GM21447 (cell line): ENCODE data around the gene NEK11.
"Not testable (repeated sequence)": the region's sequence is repeated elsewhere in the genome, so short reads cannot be mapped to it uniquely, and the experiment has no call there.

ENCODE experiments used
- ATAC-seq: cut with Tn5 transposase; IDR thresholded peaks from one replicate; pipeline ENCODE4 v1.9.1; 2021; ENCODE audit not compliant: unreplicated experiment

Gene NEK11

GRCh38 chr3:131042271-131042985 lies 15.8 kb downstream of the NEK11 start:
- not testable (repeated sequence) for ATAC-seq

- ATAC-seq = no peak
Measured at GRCh38 chr3:131047582-131047981, 20.9 kb downstream of the NEK11 start.

DNA sequence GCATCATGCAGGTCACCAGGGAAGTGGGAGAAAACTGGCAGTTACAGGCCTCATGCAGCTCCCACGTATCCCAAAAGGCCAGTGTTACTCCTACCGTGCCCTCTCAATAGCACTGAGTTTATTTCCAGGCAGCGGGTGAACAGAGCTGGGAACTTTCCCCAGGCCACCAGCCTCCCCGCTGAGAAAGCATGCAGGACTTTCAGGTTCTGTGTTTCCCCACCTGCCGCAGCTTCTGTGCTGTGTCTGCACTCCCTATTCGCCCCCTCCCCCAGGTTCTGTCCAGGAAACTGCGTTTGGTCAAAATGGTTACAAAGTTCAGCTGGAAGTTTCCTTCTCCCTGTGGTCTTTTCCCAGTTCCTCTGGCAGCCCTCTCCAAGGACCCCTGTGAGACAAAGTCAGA lies 21.4 kb downstream of the NEK11 start:
- no peak for ATAC-seq

GRCh38 chr3:131050001-131050400 lies 23.3 kb downstream of the NEK11 start:
- ATAC-seq = no peak

DNA sequence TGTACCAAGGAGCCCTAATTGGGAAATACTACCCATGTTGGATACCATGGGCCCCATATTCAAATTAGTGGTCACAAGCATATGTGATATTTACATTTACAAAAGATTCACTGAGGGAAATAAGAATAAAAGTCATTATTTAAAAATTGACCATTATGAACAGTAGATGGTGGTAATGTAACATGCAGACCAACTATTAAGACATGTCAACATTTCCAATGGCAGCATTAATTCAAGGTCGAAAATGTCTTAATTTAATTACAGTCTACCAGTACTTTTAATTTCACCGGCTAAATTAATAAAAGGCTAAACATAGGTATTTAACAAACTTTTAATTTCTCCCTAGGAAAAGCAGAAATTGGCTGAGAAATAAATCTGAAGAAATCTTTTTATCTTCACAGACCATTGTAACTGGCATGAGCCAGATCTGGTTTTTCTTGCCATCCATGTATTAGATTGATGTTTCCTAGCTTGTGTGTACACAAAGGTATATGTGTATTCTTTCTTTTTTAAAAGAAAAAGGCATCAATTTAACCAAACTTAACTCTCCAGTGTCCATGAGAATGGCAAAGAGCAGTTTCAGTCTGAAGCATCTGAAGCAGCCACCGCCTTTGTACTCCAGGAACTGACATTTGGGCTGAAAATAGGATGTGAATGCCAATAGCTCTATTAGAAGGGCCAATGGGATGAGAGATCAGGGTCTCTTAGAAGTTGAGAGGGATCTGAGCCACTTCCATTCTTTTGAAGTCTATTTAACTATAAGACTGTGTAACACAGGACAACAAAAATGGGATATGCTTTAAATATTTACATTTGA lies 26.6 kb downstream of the NEK11 start:
- ATAC-seq = no peak

GRCh38 chr3:131067983-131068382 lies 41.3 kb downstream of the NEK11 start:
- ATAC-seq = peak; percentile 59

DNA sequence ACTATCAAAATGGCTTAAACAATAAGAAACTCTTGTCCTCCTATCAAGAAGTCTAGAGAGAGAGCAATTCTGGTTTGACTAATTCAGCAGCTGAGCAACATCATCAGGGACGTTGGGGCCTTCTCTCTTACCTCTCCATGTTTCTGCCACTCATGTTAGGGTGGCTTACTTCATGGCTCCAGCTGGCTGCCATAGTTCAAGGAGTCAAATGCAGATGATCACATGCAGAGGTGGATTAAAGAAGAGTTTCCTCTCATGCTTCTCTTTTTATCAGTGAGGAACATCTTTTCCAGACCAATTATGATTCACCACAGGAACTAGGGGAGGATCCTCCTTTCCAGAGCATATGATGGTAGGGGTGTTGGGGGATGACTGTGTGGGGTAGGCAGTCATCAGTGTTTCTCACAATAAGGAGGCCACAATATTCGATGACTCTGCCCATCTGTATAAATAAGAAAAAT lies 45.5 kb downstream of the NEK11 start:
- ATAC-seq = no peak

DNA sequence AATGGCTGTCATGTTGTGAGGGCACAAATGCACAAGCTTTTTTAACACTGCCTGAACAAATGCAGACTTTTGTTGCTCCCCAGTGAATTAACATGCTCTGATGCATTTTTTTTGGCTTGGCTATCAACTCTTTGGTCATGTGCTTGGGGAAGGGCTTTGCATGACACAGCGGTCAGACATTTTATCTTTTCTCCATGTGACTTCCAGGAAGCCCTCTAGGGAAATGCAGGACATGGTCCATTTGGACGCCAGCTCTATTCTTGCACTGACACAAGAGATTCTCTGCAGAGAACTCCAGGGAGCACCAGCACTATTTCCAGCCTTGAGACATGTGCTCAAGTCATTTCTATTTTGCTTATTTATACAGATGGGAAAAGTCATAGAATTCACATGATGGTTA lies 46.2 kb downstream of the NEK11 start:
- ATAC-seq = no peak

- no peak for ATAC-seq
Measured at GRCh38 chr3:131075632-131076328, 49.1 kb downstream of the NEK11 start.

DNA sequence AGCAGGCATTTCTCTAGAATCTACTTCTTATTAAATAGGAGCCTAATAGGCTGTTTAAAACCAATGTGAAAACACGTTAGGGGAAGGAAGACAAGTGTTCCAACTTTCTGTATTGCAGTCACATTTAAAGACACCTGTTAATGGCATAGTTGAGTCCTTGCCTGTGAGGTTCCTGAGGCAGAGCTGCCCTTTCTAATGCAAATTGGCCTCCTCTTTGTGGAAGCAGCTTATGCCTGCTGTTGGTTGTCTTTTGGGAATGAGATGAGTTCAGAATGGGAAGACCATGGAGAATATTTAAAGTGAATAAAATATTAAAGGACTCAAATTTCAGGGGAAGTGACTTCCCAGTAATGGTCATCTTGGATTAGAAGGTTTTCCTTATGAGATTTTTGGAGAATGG lies 51.2 kb downstream of the NEK11 start:
- no peak for ATAC-seq

DNA sequence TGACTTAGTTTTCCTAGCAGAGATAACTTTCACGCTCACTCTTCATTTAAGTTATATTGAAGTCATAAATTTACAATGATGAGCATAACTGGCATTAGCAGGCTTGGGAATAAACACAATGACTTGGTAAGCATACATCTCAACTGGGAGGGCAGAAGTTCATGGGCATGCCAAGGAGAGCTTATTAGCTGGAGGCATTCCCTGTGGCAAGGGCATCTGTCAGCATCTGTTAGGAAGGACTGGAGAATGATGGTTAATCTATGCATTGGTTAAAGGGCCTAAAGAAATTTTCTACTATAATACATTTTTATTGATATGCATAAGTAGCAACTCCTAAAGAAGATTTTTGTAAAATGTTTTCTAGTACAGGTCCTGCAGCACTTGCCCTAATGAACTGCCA lies 52.4 kb downstream of the NEK11 start:
- no peak for ATAC-seq

DNA sequence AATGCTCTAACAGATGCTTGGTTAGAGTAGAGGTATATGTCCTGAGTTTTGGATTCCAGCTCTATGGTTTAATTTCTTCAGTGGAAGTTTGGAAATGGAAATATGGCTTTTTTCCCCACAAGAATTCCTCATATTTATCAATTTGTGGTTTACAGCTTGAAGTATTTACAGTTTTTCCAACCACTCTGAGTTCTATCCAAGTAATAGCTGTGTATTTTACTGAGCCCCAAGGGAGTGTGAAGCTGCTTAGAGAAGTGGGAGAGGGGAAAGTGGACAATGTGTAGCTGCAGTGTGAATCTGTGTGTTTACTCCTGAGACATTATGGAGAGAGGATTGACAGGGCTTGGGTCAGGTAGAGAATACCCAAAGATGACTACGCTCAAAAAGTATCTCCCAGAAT lies 54.5 kb downstream of the NEK11 start:
- no peak for ATAC-seq

- ATAC-seq = no peak
Measured at GRCh38 chr3:131082246-131082645, 55.6 kb downstream of the NEK11 start.

DNA sequence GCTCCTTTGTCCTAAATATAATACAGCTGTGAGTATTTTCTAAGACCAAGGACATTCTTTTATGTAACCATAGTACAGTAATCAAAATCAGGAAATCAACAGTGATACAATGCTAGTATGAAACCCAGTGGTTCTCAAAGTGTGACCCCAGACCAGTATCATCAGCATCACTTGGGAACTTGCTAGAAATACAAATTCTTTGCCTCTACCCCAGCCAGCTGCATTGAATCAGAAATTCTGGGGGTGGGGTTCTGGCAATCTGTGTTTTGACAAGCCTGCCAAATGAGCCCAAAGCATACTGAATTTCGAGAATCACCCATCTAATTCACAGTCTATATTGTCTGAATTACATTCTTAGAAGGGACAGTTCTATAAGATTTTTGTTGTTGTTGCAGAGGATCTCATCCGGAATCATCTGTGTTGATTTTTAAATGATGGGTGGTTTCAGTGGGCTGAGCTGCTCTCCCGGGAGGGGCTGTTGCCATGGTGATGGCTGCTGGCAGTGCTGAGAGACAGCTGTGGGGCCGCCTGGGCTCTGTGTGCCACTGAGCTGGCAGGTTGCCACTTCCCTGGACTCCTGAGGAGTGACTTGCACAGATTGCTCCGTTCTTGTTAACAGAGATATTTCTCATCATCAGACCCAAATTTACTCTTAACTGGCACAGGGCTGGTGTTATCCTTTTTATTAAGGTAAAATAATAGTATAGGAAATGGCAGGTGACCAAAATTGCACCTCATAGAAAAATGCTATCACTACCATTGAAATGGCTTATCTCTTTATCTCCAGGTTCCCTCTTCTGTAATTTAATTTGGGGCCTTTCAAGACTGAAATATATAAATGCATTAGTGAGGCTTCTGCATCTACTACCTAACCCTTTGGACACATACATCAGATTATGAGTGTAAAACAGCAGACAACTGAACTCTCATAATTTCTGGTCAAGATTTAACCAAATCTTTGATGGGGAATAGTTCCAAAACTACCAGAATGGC lies 56.5 kb downstream of the NEK11 start:
- no peak for ATAC-seq

GRCh38 chr3:131091768-131092167 lies 65.1 kb downstream of the NEK11 start:
- ATAC-seq = no peak

- ATAC-seq = no peak
Measured at GRCh38 chr3:131107637-131108433, 81.2 kb downstream of the NEK11 start.

- ATAC-seq = no peak
Measured at GRCh38 chr3:131109156-131109555, 82.5 kb downstream of the NEK11 start.

GRCh38 chr3:131110087-131110486 lies 83.4 kb downstream of the NEK11 start:
- no peak for ATAC-seq

GRCh38 chr3:131114256-131114655 lies 87.6 kb downstream of the NEK11 start:
- ATAC-seq = no peak

DNA sequence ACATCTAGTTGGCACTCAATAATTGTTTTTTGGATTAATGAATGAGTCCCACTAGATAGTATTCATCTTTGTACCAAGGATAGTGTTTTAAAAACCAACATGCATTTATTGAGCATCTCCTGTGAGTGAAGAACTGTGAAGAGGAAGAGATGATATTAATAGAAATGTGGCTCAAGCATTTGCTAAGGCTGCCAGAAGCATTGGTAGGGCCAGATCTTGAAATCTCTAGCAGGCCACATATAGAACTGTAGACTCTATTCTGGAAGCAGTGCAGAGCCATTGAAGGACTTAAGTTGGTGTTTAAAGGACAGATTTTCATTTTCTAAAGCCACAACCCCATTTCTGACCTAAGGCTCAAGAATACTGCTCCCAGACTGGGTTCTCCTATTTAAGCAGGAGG lies 99.0 kb downstream of the NEK11 start:
- no peak for ATAC-seq
